ENCODE data around the gene TRMT2A.

TRMT2A gene

DNA sequence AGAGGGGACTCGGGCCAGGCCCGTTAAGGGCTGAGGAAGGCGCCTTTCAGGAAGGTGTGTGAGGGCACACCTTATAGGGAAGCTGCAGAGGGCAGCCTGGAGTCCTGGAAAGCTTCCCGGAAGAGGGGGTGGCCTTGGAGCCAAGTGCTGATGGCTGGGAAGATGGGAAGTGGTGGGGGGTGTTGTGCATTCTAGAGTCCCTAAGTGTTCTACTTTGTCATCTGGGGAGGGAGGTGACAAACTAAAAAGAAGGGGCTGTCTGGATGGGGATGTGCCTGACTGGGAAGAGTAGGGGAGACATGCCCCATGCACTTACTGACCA, 21.4 kb upstream of the TRMT2A start:
- Histone ChIP-seq H3K27ac (ENCODE audit: low read length, poor library complexity, severe bottlenecking) (no peak overlapping the region), H4K91ac (ENCODE audit: low read length) (no peak overlapping the region), H3K23ac (ENCODE audit: low read length in 2 of 2) (no peak overlapping the region), H2BK5ac (ENCODE audit: low read depth, low read length, poor library complexity, severe bottlenecking) (no peak overlapping the region), H3K14ac (ENCODE audit: low read length in 2 of 2) (no peak overlapping the region), H3K4me1 (ENCODE audit: control insufficient read depth, insufficient read depth, low read depth, low read length) (peaks cover 66% of the 10 kb centered on the region), H2AFZ (ENCODE audit: low read depth, low read length) (no peak overlapping the region), H3K9me3 (ENCODE audit: control insufficient read depth, low read length) (no peaks in the 10 kb centered on the region), H2AK5ac (ENCODE audit: low read length, severe bottlenecking) (no peak overlapping the region), H3K4ac (ENCODE audit: low read depth in 1 of 2, low read length in 2 of 2) (no peak overlapping the region), H2BK120ac (ENCODE audit: low read depth, low read length) (no peak overlapping the region), H2BK12ac (ENCODE audit: low read length in 2 of 2) (no peak overlapping the region), H3K27me3 (ENCODE audit: control insufficient read depth in 1 of 2, insufficient read depth in 1 of 2, low read length in 2 of 2) (no peaks in the 10 kb centered on the region), H3K4me2 (ENCODE audit: low read length, poor library complexity, severe bottlenecking) (no peak overlapping the region), H3K18ac (ENCODE audit: low read depth in 1 of 2, low read length in 2 of 2) (no peak overlapping the region), H3K79me1 (replicated peaks; ENCODE audit: low read length, poor library complexity, severe bottlenecking) (peaks cover 47% of the 10 kb centered on the region), H3K36me3 (ENCODE audit: control insufficient read depth in 1 of 2, insufficient read depth in 2 of 2, low read depth in 1 of 2, low read length in 2 of 2) (peaks cover 10 to 64% of the 10 kb centered on the region in 2 experiments), H3K4me3 (ENCODE audit: insufficient read depth in 1 of 2, low read depth in 1 of 2, low read length in 2 of 2) (no peak overlapping the region), H3K9ac (ENCODE audit: low read length) (no peak overlapping the region), H4K8ac (ENCODE audit: low read length) (no peak overlapping the region), H2BK15ac (ENCODE audit: low read depth, poor library complexity, severe bottlenecking) (no peak overlapping the region)
- WGBS = 85% methylated on average over 4 of the region's 4 CpGs
- DNase-seq = no peak

DNA sequence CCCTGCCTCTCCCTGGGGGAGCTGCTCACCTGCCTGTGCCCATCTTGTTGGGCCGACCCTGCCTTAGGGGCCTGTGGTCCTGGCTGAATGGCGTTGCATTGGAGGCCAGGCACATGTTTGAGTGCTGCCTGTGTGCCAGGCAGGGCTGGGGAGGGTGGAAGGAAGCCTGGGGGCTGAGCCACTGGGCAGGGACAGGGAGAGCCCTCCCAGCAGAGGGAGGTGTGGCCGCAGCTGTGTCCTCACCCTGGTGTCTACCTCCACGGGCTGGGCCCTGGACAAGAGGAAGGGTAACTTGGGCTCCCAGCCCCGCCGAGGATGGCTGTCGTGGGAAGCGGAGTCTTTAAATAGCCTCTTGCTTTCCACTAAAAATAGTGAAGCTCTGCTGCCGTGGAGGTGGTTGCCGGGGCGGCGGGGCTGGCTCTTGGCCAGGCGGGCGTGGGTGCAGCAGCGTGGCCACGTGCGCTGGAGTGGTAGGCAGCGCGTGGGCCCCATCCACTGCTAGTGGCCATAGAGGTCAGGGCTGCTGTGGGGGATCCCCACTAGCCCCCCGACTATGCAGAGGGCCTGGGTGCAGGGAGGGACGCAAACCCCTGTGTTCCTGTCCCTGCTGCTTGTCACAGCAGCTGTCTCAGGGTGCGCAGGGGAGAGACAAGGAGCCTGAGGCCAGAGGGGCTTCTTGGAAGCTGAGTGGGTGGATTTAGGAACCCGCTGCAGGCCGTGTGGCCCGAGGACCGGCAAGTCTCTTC, 20.8 kb upstream of the TRMT2A start:
- H3K27me3 ChIP-seq (ENCODE audit: control insufficient read depth in 1 of 2, insufficient read depth in 1 of 2, low read length in 2 of 2) = no peaks in the 10 kb centered on the region
- no peak overlapping the region for H4K8ac ChIP-seq (ENCODE audit: low read length)
- no peak overlapping the region for H2BK5ac ChIP-seq (ENCODE audit: low read depth, low read length, poor library complexity, severe bottlenecking)
- no peak overlapping the region for H2AK5ac ChIP-seq (ENCODE audit: low read length, severe bottlenecking)
- H2BK120ac ChIP-seq (ENCODE audit: low read depth, low read length) = no peak overlapping the region
- H3K4me3 ChIP-seq (ENCODE audit: insufficient read depth in 1 of 2, low read depth in 1 of 2, low read length in 2 of 2) = no peak overlapping the region
- WGBS = 90% methylated on average over 26 of the region's 26 CpGs
- no peaks in the 10 kb centered on the region for H3K9me3 ChIP-seq (ENCODE audit: control insufficient read depth, low read length)
- no peak overlapping the region for H3K4ac ChIP-seq (ENCODE audit: low read depth in 1 of 2, low read length in 2 of 2)
- H3K23ac ChIP-seq (ENCODE audit: low read length in 2 of 2) = no peak overlapping the region
- no peak overlapping the region for H3K4me2 ChIP-seq (ENCODE audit: low read length, poor library complexity, severe bottlenecking)
- peaks cover 10 to 58% of the 10 kb centered on the region in 2 experiments for H3K36me3 ChIP-seq (ENCODE audit: control insufficient read depth in 1 of 2, insufficient read depth in 2 of 2, low read depth in 1 of 2, low read length in 2 of 2)
- peak overlapping the region; percentile 30 for H2BK15ac ChIP-seq (ENCODE audit: low read depth, poor library complexity, severe bottlenecking)
- no peak for DNase-seq
- H3K4me1 ChIP-seq (ENCODE audit: control insufficient read depth, insufficient read depth, low read depth, low read length) = peaks cover 69% of the 10 kb centered on the region
- H2BK12ac ChIP-seq (ENCODE audit: low read length in 2 of 2) = no peak overlapping the region
- peaks cover 45% of the 10 kb centered on the region for H3K79me1 ChIP-seq (replicated peaks; ENCODE audit: low read length, poor library complexity, severe bottlenecking)
- H4K91ac ChIP-seq (ENCODE audit: low read length) = no peak overlapping the region
- no peak overlapping the region for H3K27ac ChIP-seq (ENCODE audit: low read length, poor library complexity, severe bottlenecking)
- H3K9ac ChIP-seq (ENCODE audit: low read length) = no peak overlapping the region
- H3K14ac ChIP-seq (ENCODE audit: low read length in 2 of 2) = no peak overlapping the region
- no peak overlapping the region for H2AFZ ChIP-seq (ENCODE audit: low read depth, low read length)
- H3K18ac ChIP-seq (ENCODE audit: low read depth in 1 of 2, low read length in 2 of 2) = no peak overlapping the region

DNA sequence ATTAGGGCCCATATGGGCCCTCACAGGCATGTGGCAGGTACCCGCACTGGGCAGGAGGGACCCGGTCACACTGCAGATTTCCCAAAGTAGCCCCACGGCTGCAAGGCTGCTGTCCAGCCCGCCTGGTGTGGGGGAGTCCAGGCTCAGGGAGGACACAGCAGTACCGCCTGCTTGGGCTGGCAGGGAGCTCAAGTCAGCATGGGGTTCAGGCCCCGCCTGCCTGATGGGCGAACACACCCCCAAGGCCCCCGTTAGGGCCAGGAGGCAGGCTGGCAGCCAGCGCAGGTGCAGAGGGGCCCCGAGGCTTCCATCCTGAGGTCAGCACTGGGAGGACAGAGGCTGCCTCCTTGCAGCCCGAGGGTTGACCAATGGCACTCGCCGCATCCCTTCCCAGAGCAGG, 20.1 kb upstream of the TRMT2A start:
- Histone ChIP-seq H4K91ac (ENCODE audit: low read length) (no peak overlapping the region), H3K9ac (ENCODE audit: low read length) (no peak overlapping the region), H3K14ac (ENCODE audit: low read length in 2 of 2) (no peak overlapping the region), H3K27ac (ENCODE audit: low read length, poor library complexity, severe bottlenecking) (no peak overlapping the region), H3K4me1 (ENCODE audit: control insufficient read depth, insufficient read depth, low read depth, low read length) (peaks cover 69% of the 10 kb centered on the region), H4K8ac (ENCODE audit: low read length) (no peak overlapping the region), H3K36me3 (ENCODE audit: control insufficient read depth in 1 of 2, insufficient read depth in 2 of 2, low read depth in 1 of 2, low read length in 2 of 2) (peaks cover 10 to 52% of the 10 kb centered on the region in 2 experiments), H3K4ac (ENCODE audit: low read depth in 1 of 2, low read length in 2 of 2) (no peak overlapping the region), H2AK5ac (ENCODE audit: low read length, severe bottlenecking) (no peak overlapping the region), H2AFZ (ENCODE audit: low read depth, low read length) (no peak overlapping the region), H3K18ac (ENCODE audit: low read depth in 1 of 2, low read length in 2 of 2) (no peak overlapping the region), H2BK15ac (ENCODE audit: low read depth, poor library complexity, severe bottlenecking) (no peak overlapping the region), H3K9me3 (ENCODE audit: control insufficient read depth, low read length) (no peaks in the 10 kb centered on the region), H3K27me3 (ENCODE audit: control insufficient read depth in 1 of 2, insufficient read depth in 1 of 2, low read length in 2 of 2) (no peaks in the 10 kb centered on the region), H2BK5ac (ENCODE audit: low read depth, low read length, poor library complexity, severe bottlenecking) (no peak overlapping the region), H3K4me3 (ENCODE audit: insufficient read depth in 1 of 2, low read depth in 1 of 2, low read length in 2 of 2) (no peak overlapping the region), H3K79me1 (replicated peaks; ENCODE audit: low read length, poor library complexity, severe bottlenecking) (peaks cover 43% of the 10 kb centered on the region), H2BK12ac (ENCODE audit: low read length in 2 of 2) (no peak overlapping the region), H2BK120ac (ENCODE audit: low read depth, low read length) (no peak overlapping the region), H3K4me2 (ENCODE audit: low read length, poor library complexity, severe bottlenecking) (no peak overlapping the region), H3K23ac (ENCODE audit: low read length in 2 of 2) (no peak overlapping the region)
- 95% methylated on average over 13 of the region's 13 CpGs for WGBS
- DNase-seq = no peak

DNA sequence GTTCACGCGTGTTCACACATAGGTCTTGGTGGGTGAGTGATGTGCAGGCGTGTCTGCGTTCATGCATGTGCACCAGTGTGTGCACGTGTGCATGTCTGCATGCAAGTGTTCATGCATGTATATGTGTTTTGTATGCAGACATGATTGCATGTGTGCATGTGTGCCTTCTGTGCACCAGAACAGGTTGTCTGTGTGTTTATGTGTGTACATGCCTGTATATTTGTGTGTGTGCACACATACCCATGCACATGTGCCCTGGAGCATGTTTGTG, 19.5 kb upstream of the TRMT2A start:
- Histone ChIP-seq H3K9me3 (ENCODE audit: control insufficient read depth, low read length) (no peaks in the 10 kb centered on the region), H4K91ac (ENCODE audit: low read length) (peak overlapping the region; percentile 63), H2BK12ac (ENCODE audit: low read length in 2 of 2) (no peak overlapping the region), H3K27ac (ENCODE audit: low read length, poor library complexity, severe bottlenecking) (no peak overlapping the region), H3K4me3 (ENCODE audit: insufficient read depth in 1 of 2, low read depth in 1 of 2, low read length in 2 of 2) (no peak overlapping the region), H2BK5ac (ENCODE audit: low read depth, low read length, poor library complexity, severe bottlenecking) (no peak overlapping the region), H3K4ac (ENCODE audit: low read depth in 1 of 2, low read length in 2 of 2) (no peak overlapping the region), H3K14ac (ENCODE audit: low read length in 2 of 2) (no peak overlapping the region), H2AK5ac (ENCODE audit: low read length, severe bottlenecking) (no peak overlapping the region), H2BK15ac (ENCODE audit: low read depth, poor library complexity, severe bottlenecking) (no peak overlapping the region), H3K4me2 (ENCODE audit: low read length, poor library complexity, severe bottlenecking) (no peak overlapping the region), H2BK120ac (ENCODE audit: low read depth, low read length) (no peak overlapping the region), H3K18ac (ENCODE audit: low read depth in 1 of 2, low read length in 2 of 2) (no peak overlapping the region), H3K9ac (ENCODE audit: low read length) (no peak overlapping the region), H3K79me1 (replicated peaks; ENCODE audit: low read length, poor library complexity, severe bottlenecking) (peaks cover 43% of the 10 kb centered on the region), H4K8ac (ENCODE audit: low read length) (no peak overlapping the region), H3K23ac (ENCODE audit: low read length in 2 of 2) (no peak overlapping the region), H3K36me3 (ENCODE audit: control insufficient read depth in 1 of 2, insufficient read depth in 2 of 2, low read depth in 1 of 2, low read length in 2 of 2) (peaks cover 10 to 52% of the 10 kb centered on the region in 2 experiments), H3K4me1 (ENCODE audit: control insufficient read depth, insufficient read depth, low read depth, low read length) (peaks cover 64% of the 10 kb centered on the region), H2AFZ (ENCODE audit: low read depth, low read length) (no peak overlapping the region), H3K27me3 (ENCODE audit: control insufficient read depth in 1 of 2, insufficient read depth in 1 of 2, low read length in 2 of 2) (no peaks in the 10 kb centered on the region)
- DNase-seq = no peak
- 97% methylated on average over 5 of the region's 5 CpGs for WGBS

Measured in mesenchymal stem cell (in vitro differentiated cells and primary cell).